K562 (cell line): ENCODE data around the gene RIMS3. TPM values are rescaled to one million over a fixed set of nuclear protein-coding genes. Genes with fewer than 3 reads are reported as not detected.

Experiments used
- ASH1L ChIP-seq: fragments of 450-650 bp; IDR thresholded peaks from 2 replicates; pipeline ENCODE4 v1.6.1; 2018; ENCODE audit warnings: borderline replicate concordance, mild to moderate bottlenecking, low read depth; ENCODE audit not compliant: partially characterized antibody
- BRF1 ChIP-seq: IDR thresholded peaks from 3 replicates; pipeline ENCODE4 v1.6.1; 2011; ENCODE audit warnings: borderline replicate concordance, mild to moderate bottlenecking; ENCODE audit not compliant: insufficient read length; ENCODE audit errors: extremely low read depth
- CREB3L1 ChIP-seq: fragments of 450-650 bp; IDR thresholded peaks from 2 replicates; pipeline ENCODE4 v1.6.1; 2014; ENCODE audit warnings: low read depth, mild to moderate bottlenecking, moderate library complexity, borderline replicate concordance
- CREBBP ChIP-seq: IDR thresholded peaks from one replicate; pipeline ENCODE4 v1.6.1; 2012; ENCODE audit warnings: low read depth, mild to moderate bottlenecking, control low read depth, inconsistent platforms, low read length
- FOXJ2 ChIP-seq: fragments of 200-800 bp; sonication (Bioruptor generic); IDR thresholded peaks from 2 replicates; pipeline ENCODE4 v1.6.1; 2016; ENCODE audit warnings: missing genetic modification characterization, missing compliant biosample characterization
- HDAC3 ChIP-seq: fragments of 450-650 bp; IDR thresholded peaks from 2 replicates; pipeline ENCODE4 v1.6.1; 2018; ENCODE audit warnings: borderline replicate concordance, mild to moderate bottlenecking, moderate library complexity; ENCODE audit not compliant: partially characterized antibody
- MXD1 ChIP-seq: fragments of 250-450 bp; sonication (Bioruptor Pico); IDR thresholded peaks from 2 replicates; pipeline ENCODE4 v1.8.0; 2021; ENCODE audit warnings: borderline replicate concordance, mild to moderate bottlenecking, moderate library complexity; ENCODE audit not compliant: poor library complexity, severe bottlenecking
- NFIX ChIP-seq: fragments of 250-450 bp; sonication (Bioruptor Pico); IDR thresholded peaks from 2 replicates; pipeline ENCODE4 v1.4.0; 2020; ENCODE audit warnings: low read depth, mild to moderate bottlenecking, moderate library complexity
- PHTF2 ChIP-seq: fragments of 250-450 bp; sonication (Bioruptor Pico); IDR thresholded peaks from 2 replicates; pipeline ENCODE4 v1.5.0; 2021; ENCODE audit warnings: mild to moderate bottlenecking
- RAD21 ChIP-seq, 2 experiments: fragments of 250-450 bp in 1 of 2; fragments of 450-650 bp in 1 of 2; sonication (Bioruptor Pico) in 1 of 2; formaldehyde crosslinking in 1 of 2; IDR thresholded peaks in 1 of 2; conservative IDR thresholded peaks in 1 of 2; 2 replicates each; pipeline versions ENCODE4 v1.4.0 to v1.8.0; 2020 to 2022; ENCODE audit warnings: mild to moderate bottlenecking in 2 of 2, moderate library complexity in 1 of 2
- RCOR1 ChIP-seq, 2 experiments: IDR thresholded peaks; 2 replicates each; pipeline ENCODE4 v1.6.1; 2012; ENCODE audit warnings: low read depth in 2 of 2, low read length in 2 of 2, borderline replicate concordance in 1 of 2, improper control_type of control experiment in 1 of 2
- SIX5 ChIP-seq, 2 experiments: IDR thresholded peaks; 2 replicates each; pipeline ENCODE4 v1.6.1; 2011; ENCODE audit warnings: low read length in 2 of 2, borderline replicate concordance in 1 of 2, low read depth in 1 of 2, mild to moderate bottlenecking in 1 of 2, moderate library complexity in 1 of 2; ENCODE audit not compliant: insufficient read depth in 1 of 2
- SMC3 ChIP-seq: conservative IDR thresholded peaks from 2 replicates; pipeline ENCODE4 v1.6.1; 2011; ENCODE audit warnings: low read depth, low read length, improper control_type of control experiment; ENCODE audit not compliant: insufficient read depth
- TSHZ1 ChIP-seq: fragments of 250-450 bp; sonication (Bioruptor Pico); IDR thresholded peaks from 2 replicates; pipeline ENCODE4 v1.4.0; 2020; ENCODE audit warnings: mild to moderate bottlenecking, moderate library complexity
- XRCC3 ChIP-seq: fragments of 450-650 bp; IDR thresholded peaks from 2 replicates; pipeline ENCODE4 v1.6.1; 2017; ENCODE audit warnings: mild to moderate bottlenecking, moderate library complexity
- ZFP91 ChIP-seq: sonication (generic); formaldehyde crosslinking; IDR thresholded peaks from 2 replicates; pipeline ENCODE4 v1.8.0; 2022; ENCODE audit warnings: mild to moderate bottlenecking, missing genetic modification reagents
- ZNF134 ChIP-seq: fragments of 250-450 bp; sonication (Bioruptor Pico); conservative IDR thresholded peaks from 2 replicates; pipeline ENCODE4 v1.4.0; 2020
- ZNF324 ChIP-seq: fragments of 250-450 bp; sonication (Bioruptor Pico); IDR thresholded peaks from 2 replicates; pipeline ENCODE4 v1.4.0; 2020; ENCODE audit warnings: mild to moderate bottlenecking
- ZNF644 ChIP-seq: fragments of 200-800 bp; sonication (Bioruptor generic); IDR thresholded peaks from 2 replicates; pipeline ENCODE4 v1.6.1; 2016; ENCODE audit warnings: low read depth, missing genetic modification characterization, missing compliant biosample characterization
- polyA plus RNA-seq, 8 experiments: library from polyadenylated mRNA; depleted of rRNA in 4 of 8; stranded (reverse) in 5 of 8; unstranded in 3 of 8; fragments of >200 nt; fragmentation: Nextera tagmentation in 2 of 8; fragmentation: Illumina TruSeq in 1 of 8; extraction: Ambion mirVana in 2 of 8; extraction: Trizol in 1 of 8; gene quantifications; 2 replicates each; pipeline versions ENCODE4 v1.2.1 to v1.2.3, GENCODE V29; 2011 to 2014; ENCODE audit warnings: inconsistent platforms in 1 of 8, missing spikeins in 1 of 8
- total RNA-seq, 7 experiments: library from RNA; depleted of rRNA in 6 of 7; stranded (reverse); fragments of >200 nt in 6 of 7; fragmentation: Illumina TruSeq in 2 of 7; extraction: Trizol in 2 of 7; gene quantifications; 2 replicates each; pipeline versions ENCODE4 v1.2.1 to v1.2.3, GENCODE V29; 2011 to 2021; ENCODE audit warnings: low replicate concordance in 1 of 7

Gene RIMS3
- total and polyA plus RNA-seq, 9 of the 15 experiments (the other 6 are each of a cell fraction or from before 2014, with no cell fraction given), result 0.06 to 1.2 (median 0.59) TPM

GRCh38 chr1:40709100-40709801 lies 43.8 kb upstream of the RIMS3 start (continued):
- TF ChIP-seq HDAC3, result no peak
- TF ChIP-seq ZNF134 (CRISPR knock-in tag), result no peak
- no peak for TF ChIP-seq FOXJ2 (tag)
- TF ChIP-seq ZNF644 (tag), result no peak
- no peak; a peak in 1 of 4 replicates for TF ChIP-seq RAD21 (CRISPR knock-in tag; conservative IDR thresholded peaks at IDR 0.05 in 1 of 2, IDR thresholded peaks at IDR 0.05 in 1 of 2)
- no peak for TF ChIP-seq MXD1 (CRISPR knock-in tag)
- TF ChIP-seq ASH1L, result peak; percentile 97
- TF ChIP-seq SMC3, result no peak
- TF ChIP-seq TSHZ1 (CRISPR knock-in tag), result no peak
- no peak for TF ChIP-seq BRF1
- no peak for TF ChIP-seq ZNF324
- no peak for TF ChIP-seq CREBBP
- peak; percentile 53; the same call in 1 of the 2 replicates for TF ChIP-seq PHTF2
- peak in 1 of 2 experiments; percentile 33; a peak in 1 of 4 replicates for TF ChIP-seq SIX5 (IDR thresholded peaks at IDR 0.05; ENCODE audit: borderline replicate concordance in 1 of 2, insufficient read depth in 1 of 2, low read depth in 1 of 2, low read length in 2 of 2)
- TF ChIP-seq CREB3L1, result 0 out of 2 replicates have a peak, but pooled peaks have one; percentile 49
- peak in 1 of 2 experiments; percentile 71; a peak in 1 of 4 replicates for TF ChIP-seq RCOR1 (IDR thresholded peaks at IDR 0.05; ENCODE audit: borderline replicate concordance in 1 of 2, low read depth in 2 of 2, low read length in 2 of 2)
- TF ChIP-seq ZFP91, result peak; percentile 89
- TF ChIP-seq XRCC3, result no peak
- TF ChIP-seq NFIX (CRISPR knock-in tag), result no peak
